GM21423 (cell line): Measurements from ENCODE around the gene CNTNAP5.

ENCODE experiments used
- ATAC-seq: cut with Tn5 transposase; IDR thresholded peaks from one replicate; pipeline ENCODE4 v1.9.1; 2021; ENCODE audit warnings: mild to moderate bottlenecking, moderate library complexity; ENCODE audit not compliant: unreplicated experiment

Gene CNTNAP5

GRCh38 chr2:124774781-124775180, 749.7 kb downstream of the CNTNAP5 start:
- ATAC-seq = no peak

- no peak for ATAC-seq
These were observed 751.2 kb downstream of the CNTNAP5 start for GRCh38 chr2:124776332-124776731.

GRCh38 chr2:124778076-124778475, 753.0 kb downstream of the CNTNAP5 start:
- ATAC-seq = no peak

DNA sequence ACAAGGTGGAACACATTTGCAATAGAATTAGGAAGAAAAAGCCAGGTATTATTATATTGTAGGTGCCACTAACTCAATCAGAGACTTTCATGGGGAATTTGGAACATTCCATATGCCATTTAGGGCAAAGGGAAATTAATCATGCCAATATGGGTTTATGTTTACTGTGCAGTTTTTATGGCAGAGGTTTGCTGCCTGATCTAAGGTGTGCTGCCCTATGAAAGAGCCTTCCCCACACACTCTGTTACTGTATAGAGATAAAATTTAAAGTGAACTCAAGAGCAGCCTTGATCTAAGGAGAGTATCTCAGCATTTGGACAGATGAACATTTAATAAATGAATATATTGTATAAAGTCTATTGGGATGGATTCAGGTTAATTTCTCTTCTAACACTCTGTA, 771.6 kb downstream of the CNTNAP5 start:
- no peak for ATAC-seq

- no peak for ATAC-seq
These were observed 772.0 kb downstream of the CNTNAP5 start for GRCh38 chr2:124797049-124797448.

DNA sequence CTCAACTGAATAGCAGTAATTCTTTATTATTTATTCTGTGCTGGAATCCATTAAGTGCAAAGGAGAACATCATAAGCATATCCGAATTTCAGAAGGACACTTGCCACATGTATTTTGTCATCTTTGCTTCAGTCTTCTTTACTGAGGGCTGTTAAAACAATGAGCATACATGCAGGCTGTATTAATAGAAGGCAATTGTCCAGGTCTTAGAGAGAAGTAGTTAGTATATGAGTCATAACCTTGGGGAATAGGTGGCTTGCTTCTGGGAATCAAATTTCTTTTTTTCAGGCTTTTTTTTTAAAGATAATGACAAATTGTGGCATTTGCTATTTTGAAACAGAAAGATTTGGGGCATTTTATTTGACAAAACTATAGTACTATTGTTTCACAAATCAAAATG, 773.5 kb downstream of the CNTNAP5 start:
- ATAC-seq = no peak

DNA sequence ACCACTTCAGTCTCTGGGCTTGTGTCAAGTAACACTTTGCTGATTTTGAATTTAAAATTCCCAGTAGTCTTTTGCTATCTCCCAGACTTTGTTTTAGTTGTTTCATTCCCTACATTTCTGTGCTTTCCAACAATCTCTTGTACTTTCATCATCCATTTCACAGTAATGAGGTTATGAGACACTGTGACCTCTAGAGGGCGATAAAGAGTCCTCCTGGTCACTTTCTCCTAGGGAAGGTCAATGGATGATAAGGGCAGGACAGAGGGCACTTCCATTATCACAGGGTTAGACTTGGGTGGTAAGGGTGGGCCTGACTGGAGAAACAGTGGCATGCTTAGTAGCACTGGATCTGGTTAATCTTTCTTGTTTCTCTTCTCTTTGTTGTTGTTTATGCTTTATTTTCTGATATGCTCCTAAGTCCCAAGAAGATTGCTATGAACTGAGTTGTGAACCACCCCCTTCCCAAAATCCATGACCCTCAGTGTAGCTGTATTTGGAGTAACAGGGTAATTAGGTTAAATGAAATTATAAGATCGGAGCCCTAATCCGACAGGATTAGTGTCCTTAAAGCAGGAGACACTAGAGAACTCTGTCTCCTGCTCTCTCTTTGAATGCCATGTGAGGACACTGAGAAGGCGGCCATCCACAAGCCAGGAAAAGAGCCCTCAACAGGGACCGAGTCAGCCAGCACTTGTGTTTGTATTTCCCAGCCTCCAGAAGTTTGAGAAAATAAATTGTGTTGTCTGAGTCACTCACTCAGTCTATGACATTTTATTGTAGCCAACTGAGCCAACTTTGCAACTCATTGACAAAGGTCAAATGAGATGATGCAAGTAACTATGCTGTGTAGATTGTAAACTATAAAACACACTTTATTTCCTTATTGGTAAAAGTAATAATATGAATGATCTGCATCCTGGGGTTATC, 779.2 kb downstream of the CNTNAP5 start:
- ATAC-seq = peak; percentile 75

DNA sequence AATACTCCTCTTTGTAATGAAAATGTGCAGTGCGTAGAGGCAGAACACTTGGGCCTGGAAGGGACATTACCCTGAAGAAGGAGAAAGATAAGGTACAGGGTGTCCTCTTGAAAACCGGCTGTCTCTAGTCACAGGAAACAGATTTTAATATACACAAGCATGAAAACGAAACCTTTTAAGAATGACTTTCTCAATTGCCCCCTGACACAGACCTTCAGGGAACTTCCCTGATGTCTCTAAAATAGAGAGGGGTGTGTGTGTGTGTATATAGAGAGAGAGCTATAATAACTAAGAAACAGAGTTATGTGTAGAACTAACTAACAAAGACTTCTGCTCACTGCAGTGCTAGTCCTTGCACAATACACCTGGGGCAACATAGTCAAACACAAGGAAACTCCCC, 780.0 kb downstream of the CNTNAP5 start:
- no peak for ATAC-seq

DNA sequence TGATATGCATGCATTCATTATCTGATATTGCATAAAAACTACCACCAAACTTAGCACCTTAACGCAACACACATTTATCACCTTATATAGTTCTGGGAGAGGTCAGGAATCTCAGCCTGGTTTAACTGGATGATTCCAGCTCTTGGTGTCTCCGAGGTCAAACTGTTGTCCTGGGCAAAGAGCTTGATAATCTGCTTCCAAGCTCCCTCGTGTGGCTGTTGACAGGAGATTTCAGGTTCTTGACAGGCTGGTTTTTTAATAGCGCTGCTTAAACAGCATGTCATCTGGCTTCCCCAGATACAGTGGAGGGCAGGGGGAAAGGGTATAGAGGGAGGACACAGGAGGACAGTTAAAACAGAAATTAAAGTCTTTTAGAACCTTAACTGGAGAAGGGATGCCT, 785.0 kb downstream of the CNTNAP5 start:
- no peak for ATAC-seq

DNA sequence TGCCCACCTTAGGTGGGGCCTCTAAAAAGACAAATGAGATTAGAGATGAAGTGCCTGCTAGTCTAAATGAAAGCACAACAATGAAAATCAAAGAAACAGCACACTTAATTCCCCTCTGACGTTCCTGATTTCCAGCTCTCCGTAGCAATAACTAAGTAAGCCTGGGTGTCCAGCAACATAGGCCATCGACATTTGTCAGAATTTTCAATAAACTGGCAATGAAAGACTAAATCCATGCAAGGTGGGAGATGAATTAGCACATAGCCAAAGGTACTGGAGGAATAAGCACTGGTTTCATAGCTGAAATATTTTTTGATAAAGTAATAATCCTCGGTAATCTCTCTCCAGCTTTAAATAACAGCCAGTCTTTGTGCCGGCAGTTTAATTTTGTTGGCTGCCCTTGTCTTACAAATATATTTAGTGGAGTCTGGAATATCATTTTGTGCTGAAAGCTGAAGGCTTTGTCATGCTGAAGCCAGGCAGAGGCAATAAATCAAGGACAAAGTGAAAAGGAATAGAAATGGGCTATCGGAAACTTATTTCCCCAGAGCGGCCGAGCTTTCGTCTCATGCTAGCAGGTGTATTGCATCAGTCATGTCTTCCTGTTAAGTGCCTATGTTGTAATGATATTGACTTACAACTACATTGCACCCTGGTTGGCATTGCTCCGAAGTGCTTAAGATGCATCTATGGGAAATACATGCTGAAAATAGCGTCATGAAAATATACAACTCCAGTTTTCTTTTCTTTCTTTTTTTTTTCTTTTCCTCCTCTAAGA, 790.1 kb downstream of the CNTNAP5 start:
- ATAC-seq = no peak

DNA sequence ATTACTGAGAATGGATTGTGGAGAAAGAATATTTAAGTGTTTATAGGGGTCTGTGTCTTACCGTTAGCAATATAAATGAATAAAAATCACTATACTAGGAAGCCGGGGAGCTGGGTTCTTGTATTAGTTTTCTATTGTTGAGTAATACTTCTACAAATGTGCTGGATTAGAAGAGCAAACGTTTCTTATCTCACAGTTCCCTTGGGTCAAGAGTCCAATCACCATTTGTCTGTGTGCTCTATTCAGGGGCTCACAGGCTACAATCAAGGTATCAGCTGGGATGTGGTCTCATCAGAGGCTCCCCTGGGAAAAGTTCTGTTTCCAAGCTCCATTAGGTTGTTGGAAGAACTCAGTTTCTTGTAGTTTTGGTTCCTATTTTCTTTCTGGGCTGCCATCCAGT, 790.9 kb downstream of the CNTNAP5 start:
- ATAC-seq = no peak

GRCh38 chr2:124822516-124822915, 797.4 kb downstream of the CNTNAP5 start:
- ATAC-seq = no peak

GRCh38 chr2:124824441-124824840, 799.4 kb downstream of the CNTNAP5 start:
- ATAC-seq = no peak

DNA sequence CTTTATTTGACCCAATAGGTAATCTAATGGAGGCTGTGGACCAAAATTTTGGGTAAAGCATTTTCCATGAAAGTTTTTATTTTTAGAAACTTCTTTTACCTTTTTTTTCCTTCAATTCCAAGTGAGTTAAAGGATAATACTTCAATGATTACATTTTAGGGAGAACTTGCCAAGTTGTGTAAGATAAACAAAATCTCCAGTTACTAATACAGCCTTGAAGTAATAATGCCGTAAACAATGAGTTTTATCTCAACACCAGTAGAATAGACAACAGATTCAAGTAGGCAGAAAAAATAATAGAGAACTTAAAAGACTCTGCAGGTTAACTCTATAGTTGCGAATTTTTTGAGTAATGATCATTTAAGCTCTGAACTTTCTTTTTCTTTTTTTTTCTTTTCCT, 807.4 kb downstream of the CNTNAP5 start:
- ATAC-seq = no peak

DNA sequence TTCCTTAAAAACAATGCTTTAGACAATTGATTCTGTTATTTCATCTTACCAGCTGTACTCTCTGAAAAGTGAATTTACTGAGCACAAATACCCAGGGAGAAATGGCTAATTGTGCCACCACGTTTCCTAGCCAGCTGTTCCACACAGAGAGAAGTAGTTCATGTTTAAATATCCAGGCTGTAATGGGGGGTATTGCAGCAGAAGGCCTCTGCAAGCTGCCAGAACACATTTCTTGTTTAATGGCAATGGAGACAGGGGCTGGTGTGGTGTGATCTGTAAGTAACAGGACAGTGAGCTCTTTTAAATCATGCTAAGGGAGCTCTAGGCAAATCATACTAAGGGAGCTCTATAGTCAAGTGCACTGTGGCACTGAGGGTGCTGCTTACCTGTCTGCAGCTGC, 809.2 kb downstream of the CNTNAP5 start:
- ATAC-seq = no peak

DNA sequence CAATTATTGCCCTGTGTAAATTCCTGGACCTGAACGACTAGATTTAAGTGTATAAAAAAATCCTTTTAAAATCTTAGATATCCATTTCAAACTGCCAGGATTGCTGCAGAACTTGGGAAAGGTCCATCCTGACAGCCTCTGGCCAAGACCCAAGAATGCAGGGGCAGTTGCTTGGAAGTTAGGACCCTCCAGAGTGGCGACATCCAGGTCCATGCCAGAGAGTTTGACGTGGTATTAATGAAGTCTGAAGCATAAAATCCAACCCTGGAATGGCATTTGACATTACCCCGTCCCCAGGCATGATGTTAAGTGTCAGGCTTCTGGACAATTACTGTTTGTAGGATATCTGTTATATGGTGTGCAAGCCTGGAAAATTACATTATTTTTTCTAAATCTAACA, 810.2 kb downstream of the CNTNAP5 start:
- no peak for ATAC-seq

- no peak for ATAC-seq
These were observed 811.3 kb downstream of the CNTNAP5 start for GRCh38 chr2:124836416-124836815.

DNA sequence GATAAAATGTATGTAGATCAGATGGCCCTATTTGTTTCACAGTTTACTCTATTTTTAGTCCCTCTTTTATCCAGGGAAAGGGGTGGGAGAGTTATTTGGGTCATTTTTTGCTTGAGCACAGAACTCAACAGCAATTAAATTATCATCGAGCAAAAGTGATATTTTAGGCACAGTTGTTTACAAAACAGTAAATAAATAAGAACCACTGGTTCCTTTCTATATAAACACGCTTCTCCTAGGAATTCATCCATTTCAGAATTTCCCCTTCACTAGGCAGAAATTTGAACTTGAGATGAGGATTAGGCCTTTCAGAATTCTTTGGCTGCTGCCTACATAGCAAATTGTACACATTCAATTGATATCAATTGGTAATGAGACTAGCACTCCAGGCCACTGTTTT, 812.4 kb downstream of the CNTNAP5 start:
- no peak for ATAC-seq

GRCh38 chr2:124838406-124838805, 813.3 kb downstream of the CNTNAP5 start:
- ATAC-seq = no peak

DNA sequence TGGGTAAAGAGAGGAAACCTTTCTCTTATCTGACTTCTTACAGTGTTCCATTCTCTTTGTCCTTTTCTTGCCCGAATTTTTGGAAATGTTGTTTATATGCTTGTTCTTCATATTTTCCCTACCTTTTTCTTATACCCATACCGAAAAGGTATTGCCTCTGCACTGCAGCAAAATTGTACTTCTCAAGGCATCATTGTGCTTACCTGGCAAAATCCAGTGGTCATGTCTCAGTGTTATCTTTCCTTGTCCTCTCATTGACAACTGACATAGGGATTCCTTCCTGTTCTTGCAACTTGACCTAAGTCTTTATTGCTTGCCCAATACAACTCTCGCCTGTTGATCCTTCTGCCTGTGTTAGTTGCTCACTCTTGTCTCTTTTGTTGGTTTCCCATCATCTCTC, 842.2 kb downstream of the CNTNAP5 start:
- no peak for ATAC-seq

DNA sequence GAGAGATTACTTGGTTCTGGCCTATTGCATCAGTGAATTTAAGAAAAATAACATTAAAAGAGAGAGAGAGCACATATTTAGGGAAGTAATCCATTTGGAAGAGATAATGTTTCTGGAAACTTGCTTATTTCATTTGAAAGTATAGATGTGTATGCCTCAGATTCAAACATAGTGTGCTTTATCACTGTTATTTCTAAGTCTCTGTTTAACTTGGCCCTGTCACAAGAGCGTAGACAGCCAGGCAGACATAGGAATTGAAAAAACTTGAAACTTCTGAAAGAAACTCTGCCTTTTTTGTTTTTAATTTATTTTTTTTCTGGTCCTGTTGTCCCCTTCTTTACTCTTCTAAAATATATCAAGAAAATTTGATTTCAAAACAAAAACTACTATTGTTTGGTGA, 849.1 kb downstream of the CNTNAP5 start:
- ATAC-seq = no peak

DNA sequence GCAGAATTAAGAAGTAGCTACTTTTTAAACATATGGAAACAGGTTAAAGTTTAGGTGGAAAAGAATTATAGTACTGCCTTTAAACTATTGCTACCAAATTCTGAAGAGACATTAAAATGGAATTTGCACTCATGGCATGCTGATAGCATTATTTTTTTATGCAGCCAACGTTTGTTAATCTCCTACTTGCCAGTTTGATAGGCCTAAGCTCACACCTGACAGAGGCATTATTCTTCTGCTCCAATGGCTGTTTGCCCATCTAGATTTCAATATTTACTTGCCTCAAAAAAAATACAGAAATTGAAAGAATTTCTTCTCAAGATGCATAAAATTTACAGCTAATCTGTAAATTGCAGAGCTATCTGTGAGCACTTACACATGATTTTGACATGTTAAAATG, 849.6 kb downstream of the CNTNAP5 start:
- ATAC-seq = no peak
